GM18870 (cell line): ENCODE data around the gene MPPE1.
"Not testable (repeated sequence)": the region's sequence is repeated elsewhere in the genome, so short reads cannot be mapped to it uniquely, and the experiment has no call there.

Source experiments
- ATAC-seq: cut with Tn5 transposase; IDR thresholded peaks from one replicate; pipeline ENCODE4 v1.9.1; 2021; ENCODE audit warnings: moderate library complexity; ENCODE audit not compliant: unreplicated experiment

MPPE1 gene

DNA sequence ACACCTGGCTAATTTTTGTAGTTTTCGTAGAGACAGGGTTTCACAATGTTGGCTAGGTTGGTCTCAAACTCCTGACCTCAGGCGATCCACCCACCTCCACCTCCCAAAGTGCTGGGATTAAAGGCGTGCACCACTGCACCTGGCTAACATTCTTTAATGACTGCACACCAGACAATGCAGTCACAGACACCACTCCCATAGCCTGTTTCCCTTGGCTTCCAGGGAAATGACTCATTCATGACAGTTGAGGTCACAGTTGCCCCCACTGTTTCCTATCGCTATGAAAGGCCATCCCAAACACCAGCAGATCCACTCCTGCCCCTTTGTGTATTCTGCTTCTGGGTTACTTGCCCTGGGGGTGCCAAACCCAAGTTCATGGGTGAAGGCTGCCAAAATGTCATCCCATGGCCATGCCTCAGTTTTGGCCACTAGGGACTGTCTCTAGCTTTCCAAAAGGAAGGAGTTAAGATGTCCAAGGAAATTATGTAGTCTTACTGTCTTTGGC lies 48.2 kb downstream of the MPPE1 start:
- no peak for ATAC-seq

DNA sequence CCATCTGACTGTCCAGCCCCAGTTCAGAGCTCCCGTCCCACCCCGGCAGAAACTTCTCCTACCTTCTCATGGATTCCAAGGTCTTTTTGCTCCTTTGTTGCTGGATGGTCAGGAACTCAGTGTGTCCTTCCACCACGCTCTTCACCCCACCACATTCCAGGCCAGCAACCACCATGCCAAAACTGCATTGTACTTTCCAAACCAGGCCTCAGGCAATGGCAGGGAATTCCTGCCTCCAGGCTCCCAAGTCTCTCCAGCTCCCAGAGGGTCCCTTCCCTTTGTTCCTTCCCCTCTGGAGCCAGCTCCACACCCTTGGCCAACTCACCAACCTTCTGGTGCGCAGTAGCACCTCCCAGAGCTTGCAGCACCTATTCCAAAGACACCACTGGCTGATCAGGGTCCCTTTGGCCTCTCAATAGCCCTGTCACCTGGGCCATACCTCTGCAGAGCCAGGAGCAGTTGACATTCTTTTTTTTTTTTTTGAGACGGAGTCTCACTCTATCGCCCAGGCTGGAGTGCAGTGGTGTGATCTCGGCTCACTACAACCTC lies 48.8 kb downstream of the MPPE1 start:
- no peak for ATAC-seq

DNA sequence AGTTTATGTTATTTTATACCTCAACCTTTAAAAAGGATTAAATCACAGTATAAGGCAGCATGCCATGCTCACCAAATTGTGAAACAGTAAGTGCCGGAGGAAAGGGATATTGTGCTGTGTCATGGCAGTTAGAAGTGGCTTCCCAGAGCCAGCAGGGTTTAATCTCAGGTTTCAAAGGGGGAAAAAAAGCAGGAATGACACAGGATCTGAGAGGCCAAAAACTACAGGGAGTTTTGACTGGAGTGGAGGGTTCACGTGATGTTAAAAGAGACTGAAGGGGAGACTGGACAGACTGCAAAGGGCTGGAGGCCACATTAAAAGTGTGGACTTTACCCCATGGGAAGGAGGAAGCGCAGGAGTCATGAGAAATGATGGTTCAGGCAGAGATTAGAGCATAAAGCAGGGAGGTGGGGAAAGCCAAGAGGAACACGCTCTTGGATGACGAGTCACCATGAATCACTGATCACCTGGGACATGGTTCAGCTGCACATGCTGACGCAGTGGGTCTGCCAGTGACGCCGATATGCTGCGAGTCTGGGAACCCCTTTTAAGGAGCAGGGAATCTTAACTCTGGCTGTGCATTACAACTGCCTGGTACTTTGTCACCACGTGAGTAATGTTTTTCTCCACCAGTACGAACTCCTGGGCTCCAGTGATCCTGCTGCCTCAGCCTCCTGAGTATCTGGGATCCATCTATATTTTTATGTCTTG lies 50.8 kb downstream of the MPPE1 start:
- no peak for ATAC-seq

DNA sequence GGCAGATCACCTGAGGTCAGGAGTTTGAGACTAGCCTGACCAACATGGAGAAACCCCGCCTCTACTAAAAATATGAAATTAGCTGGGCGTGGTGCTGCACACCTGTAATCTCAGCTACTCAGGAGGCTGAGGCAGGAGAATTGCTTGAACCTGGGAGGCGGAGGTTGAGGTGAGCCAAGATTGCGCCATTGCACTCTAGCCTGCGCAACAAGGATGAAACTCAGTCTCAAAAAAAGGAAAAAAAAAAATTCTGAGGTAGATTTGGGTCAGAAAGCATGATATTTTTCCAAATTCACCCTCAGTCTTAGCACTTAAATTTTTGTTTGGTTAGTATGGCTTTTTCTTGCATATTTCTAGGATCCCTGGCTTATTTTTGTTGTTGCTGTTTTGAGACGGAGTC lies 53.6 kb downstream of the MPPE1 start:
- ATAC-seq, result not testable (repeated sequence)

DNA sequence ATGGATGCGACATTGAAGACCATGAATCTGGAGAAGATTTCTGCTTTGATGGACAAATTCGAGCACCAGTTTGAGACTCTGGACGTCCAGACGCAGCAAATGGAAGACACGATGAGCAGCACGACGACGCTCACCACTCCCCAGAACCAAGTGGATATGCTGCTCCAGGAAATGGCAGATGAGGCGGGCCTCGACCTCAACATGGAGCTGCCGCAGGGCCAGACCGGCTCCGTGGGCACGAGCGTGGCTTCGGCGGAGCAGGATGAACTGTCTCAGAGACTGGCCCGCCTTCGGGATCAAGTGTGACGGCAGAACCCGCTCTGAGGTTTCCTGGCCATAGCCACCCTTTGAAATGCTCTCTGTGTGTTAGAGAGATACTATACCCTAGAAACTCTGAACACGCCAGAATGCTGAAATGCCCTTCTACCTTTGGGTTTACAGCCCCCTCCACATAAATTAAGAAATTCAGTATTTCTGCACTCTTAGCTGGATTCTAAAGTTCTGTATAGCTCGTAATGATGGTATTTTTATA lies 56.2 kb downstream of the MPPE1 start:
- ATAC-seq, result no peak

DNA sequence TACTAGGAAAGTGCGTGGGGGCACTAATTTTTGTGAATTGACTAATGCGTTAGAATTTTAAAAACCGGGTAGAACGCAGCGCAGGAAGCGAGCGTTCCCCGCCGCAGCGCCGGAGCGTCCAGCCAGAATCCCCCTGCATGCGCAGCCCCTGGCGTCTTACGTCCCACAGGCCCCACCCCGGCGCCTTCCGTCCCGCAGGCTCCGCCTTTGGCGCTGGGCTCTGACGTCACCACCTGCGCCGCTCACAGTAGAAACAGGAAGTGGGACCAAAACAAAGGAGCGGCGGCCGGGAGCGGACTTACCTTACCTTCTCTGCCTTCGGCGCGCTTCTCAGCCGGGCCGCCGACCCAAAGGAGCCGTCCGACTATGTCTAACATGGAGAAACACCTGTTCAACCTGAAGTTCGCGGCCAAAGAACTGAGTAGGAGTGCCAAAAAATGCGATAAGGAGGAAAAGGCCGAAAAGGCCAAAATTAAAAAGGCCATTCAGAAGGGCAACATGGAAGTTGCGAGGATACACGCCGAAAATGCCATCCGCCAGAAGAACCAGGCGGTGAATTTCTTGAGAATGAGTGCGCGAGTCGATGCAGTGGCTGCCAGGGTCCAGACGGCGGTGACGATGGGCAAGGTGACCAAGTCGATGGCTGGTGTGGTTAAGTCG lies 56.8 kb downstream of the MPPE1 start, which contains the start of gene CHMP1B:
CHMP1B (plus strand) TSS at position 268 of the 660 bp plus-strand sequence; CDS start at position 367, 99 bp downstream.
- peak; percentile 66 for ATAC-seq

DNA sequence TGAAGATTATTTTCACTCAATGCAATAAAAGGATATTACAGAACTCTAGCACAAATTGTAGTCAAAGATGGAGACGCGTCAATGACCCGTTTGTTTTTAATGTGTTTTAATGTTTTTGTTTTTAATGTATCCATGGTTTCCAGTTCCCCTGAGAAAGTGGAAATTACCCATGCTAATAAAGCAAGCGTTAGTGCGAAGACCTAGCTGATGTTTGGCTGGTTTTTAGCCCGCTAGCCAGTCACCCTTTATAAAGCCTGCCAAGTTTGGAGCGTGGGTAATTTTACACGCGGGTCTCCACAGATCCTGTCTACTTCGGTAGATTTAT lies 57.3 kb downstream of the MPPE1 start:
- peak; percentile 40 for ATAC-seq

DNA sequence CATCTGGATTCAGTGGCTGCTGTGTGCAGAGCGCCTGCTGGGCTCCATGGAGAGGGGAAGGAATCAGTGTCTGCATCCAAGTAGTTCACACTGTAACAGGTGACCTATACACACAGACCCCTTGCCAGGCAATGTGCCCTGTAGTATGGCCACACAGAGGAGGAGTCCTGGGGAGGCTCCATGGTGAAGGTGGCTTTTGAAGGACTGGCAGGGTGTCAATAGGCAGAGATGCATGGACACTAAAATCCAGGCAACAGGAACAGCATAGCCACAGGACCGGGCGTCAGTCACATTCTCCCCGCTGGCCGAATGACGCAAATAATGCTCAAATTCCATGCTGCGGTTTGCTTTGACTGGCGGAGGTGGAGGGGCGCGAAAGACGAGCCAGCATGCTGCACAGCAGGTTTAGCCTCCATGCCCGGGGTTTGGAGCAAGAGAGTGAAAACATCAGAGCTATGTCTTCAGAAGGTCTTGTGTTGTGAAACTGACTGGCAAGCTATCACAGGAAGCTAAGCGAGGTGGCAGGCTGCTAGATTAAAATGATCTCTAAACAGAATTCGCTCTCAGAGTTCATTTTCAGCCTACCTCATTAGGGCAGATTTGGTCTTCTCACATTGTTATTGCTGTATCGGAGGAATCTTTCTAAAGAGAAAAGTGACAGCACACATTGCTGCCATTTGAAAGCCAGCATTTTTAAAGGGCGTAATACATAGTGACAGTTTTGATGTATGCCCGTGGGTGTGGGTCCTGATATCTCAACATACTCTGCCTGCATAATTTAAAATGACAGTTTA lies 58.1 kb downstream of the MPPE1 start:
- ATAC-seq, result no peak

DNA sequence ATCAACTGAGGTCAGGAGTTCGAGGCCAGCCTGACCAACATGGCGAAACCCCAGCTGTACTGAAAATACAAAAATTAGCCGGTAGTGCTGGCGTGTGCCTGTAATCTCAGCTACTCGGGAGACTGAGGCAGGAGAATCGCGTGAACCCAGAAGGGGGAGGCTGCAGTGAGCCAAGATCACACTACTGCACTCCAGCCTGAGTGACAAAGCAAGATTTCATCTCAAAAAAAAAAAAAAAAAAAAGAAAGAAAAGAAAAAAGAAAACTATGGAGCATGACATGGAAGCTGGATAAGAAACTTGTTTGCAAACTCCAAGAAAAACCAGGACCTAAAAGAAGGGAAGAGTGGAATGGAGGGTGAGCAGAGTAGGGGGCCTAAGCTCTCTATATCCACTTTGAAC lies 58.8 kb downstream of the MPPE1 start:
- no peak for ATAC-seq

DNA sequence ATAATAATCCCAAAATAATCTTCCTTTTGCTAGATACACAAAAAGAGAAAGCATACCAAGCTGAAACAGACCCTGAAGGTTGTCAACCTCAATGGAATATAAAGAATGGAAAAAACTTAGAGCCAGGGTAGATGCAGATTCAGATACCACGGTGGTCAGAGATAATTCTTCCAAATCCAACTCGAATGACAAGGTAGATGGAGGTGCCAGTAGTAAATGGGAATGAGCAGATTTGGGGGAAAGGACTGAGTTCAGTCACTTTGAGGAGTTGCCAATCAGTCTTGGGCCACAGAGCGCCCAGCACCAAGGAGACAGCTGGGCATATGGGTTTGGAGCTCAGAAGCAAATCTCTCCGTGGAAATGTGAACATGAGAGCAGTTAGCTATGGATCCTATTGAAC lies 60.3 kb downstream of the MPPE1 start:
- no peak for ATAC-seq

DNA sequence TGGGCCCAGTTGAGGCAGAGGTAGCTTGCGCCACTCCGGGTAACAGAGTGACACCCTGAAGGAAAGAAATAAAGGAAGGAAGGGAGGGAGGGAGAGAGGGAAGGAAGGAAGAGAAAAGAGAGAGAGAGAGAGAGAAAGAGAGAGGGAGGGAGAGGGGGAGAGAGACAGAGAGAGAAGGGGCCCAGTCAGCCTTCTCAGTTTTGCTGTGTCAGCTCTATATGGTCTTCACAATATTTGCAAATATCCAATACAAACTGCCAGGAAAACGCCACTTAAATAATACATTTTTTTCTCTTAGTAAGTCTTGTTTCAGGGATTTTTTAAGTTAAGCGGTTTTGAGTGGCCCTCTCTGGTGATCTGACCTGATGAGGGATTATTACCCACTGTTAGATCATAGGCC lies 62.5 kb downstream of the MPPE1 start:
- ATAC-seq, result no peak

DNA sequence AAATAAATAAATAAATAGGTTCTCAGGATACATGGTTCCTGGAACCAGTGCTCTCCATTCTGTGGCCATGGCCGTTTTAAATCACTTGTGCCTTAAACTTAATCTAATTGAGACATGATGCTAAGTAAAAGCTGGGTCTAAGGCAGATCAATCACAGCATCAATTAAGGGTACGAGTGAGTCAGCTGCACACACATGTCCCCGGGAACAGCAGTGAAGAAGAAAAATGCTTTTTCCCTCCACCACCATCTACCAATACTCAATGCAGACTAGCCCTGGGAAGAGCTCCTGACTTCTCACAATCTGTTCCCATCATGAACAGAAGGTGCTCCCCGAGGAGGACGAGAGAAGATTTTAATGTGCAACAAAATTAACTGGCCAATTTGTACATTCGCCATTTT lies 63.7 kb downstream of the MPPE1 start:
- no peak for ATAC-seq

DNA sequence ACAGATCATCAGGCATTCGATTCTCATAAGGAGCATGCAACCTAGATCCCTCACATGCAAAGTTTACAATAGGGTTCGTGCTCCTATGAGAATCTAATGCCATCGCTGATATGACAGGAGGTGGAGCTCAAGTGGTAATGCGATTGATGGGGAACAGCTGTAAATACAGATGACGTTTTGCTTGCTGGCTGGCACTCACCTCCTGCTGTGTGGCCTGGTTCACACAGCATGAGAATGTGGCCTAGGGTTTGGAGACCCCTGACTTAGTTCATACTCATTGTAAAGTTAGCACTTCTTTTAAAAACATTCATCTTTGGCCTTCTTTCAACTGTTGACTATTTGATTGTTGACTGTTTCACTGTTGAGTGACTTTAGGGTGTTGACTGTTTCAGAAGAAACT lies 65.6 kb downstream of the MPPE1 start:
- no peak for ATAC-seq

DNA sequence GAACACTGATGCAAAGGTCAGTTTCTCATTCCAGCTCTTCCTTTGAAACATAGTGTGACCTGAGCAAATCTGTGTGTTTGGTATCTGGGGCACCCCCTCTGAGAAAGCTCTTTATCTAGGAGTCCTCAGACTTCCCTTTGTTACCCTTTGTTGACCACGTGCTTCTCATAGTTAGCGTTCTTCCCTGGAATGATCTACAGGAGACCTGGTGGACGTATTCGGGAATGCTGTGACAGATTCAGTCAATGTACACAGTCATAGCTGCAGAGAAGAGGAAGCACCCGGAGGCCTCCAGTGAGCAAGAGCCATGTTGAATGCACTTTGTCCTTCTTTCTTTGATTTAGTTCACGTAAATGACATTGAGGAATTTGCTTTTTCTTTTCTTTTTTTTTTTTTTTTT lies 67.6 kb downstream of the MPPE1 start:
- ATAC-seq, result no peak

DNA sequence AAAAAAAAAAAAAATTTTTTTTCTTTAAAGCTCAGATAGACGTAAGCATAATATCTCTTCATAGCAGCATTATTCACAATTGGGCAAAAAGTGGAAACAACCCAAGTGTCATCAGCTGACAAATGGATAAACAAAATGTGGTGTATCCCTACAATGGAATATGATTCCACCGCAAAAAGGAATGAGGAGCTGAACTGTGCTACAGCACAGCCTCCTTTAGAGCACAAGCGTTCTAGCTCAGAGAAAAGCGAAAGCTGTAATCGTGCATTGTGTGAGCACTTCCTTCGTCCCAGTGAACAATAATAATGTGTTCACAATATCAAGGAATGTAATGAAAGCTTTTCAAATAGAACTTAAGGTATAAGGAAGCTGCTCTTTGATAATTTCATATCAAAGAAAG lies 68.6 kb downstream of the MPPE1 start:
- ATAC-seq, result no peak

DNA sequence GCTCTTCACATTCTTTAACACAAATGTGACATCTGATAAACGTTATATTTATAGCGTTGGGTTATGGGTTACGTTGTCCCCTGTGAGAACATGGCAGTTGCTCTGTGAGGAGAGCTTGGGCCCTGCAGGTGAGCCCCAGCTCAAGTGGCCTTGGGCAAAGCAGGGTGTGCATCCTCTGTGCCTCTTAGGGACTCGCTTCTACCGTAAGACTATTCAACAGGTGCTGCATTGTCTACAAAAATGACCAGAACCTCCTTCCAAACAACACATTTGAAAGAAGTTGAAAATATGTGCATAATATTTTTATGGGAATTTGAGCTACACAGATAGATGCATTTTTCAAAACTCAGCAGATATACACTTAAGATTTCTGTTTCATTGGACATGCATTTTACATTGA lies 73.3 kb downstream of the MPPE1 start:
- no peak for ATAC-seq
